Keratinocyte (primary cell): Measurements from ENCODE around the gene ZNF423.

Experiments used
- EZH2 ChIP-seq: IDR thresholded peaks from one replicate; pipeline ENCODE4 v1.6.1; 2012; ENCODE audit warnings: inconsistent platforms, mild to moderate bottlenecking, low read length, moderate library complexity
- TF ChIP-seq, protein P1 (sequence below), 3 experiments: IDR thresholded peaks in 1 of 3; conservative IDR thresholded peaks in 1 of 3; optimal IDR thresholded peaks in 1 of 3; 2 replicates in 2 of 3; 3 replicates in 1 of 3; pipeline versions ENCODE3 to v1.5.1; 2011; ENCODE audit warnings: low read length in 3 of 3, mild to moderate bottlenecking in 3 of 3, moderate library complexity in 2 of 3, control low read depth in 1 of 3, inconsistent platforms in 1 of 3; ENCODE audit not compliant: insufficient read depth in 2 of 3; ENCODE audit errors: extremely low read depth in 1 of 3

DNA sequence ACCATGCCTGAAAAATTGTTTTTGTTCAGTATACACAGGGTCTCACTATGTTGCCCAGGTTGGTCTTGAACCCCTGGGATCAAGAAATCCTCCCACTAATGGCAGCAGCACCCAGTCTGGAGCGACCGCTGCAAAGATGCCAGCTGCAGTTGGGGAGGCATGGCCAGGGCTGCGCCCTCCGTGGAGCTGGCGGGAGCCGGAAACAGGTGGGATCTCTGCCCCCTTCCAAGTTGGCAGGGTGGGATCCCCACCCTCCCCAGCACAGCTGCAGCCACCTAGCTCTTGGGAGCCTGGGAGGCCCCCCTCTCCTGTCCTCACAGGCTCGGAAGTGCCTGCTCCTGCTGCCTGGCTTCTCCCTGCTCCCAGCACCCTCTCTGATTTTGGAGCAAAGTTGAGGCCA, 176.8 kb downstream of the ZNF423 start:
- TF ChIP-seq, protein P1, sequence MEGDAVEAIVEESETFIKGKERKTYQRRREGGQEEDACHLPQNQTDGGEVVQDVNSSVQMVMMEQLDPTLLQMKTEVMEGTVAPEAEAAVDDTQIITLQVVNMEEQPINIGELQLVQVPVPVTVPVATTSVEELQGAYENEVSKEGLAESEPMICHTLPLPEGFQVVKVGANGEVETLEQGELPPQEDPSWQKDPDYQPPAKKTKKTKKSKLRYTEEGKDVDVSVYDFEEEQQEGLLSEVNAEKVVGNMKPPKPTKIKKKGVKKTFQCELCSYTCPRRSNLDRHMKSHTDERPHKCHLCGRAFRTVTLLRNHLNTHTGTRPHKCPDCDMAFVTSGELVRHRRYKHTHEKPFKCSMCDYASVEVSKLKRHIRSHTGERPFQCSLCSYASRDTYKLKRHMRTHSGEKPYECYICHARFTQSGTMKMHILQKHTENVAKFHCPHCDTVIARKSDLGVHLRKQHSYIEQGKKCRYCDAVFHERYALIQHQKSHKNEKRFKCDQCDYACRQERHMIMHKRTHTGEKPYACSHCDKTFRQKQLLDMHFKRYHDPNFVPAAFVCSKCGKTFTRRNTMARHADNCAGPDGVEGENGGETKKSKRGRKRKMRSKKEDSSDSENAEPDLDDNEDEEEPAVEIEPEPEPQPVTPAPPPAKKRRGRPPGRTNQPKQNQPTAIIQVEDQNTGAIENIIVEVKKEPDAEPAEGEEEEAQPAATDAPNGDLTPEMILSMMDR (optimal IDR thresholded peaks at IDR 0.05 in 1 of 3, IDR thresholded peaks at IDR 0.05 in 1 of 3, conservative IDR thresholded peaks at IDR 0.05 in 1 of 3; ENCODE audit: extremely low read depth in 1 of 3, insufficient read depth in 2 of 3, low read length in 3 of 3): no peak
- no peak for TF ChIP-seq EZH2
